GM18508 (cell line): ENCODE measurements around the gene PHACTR1.

ENCODE experiments used
- ATAC-seq: cut with Tn5 transposase; IDR thresholded peaks from one replicate; pipeline ENCODE4 v1.9.1; 2021; ENCODE audit warnings: moderate number of reproducible peaks; ENCODE audit not compliant: insufficient read depth, unreplicated experiment

Gene PHACTR1

GRCh38 chr6:13049666-13050254 is 333.2 kb downstream of the PHACTR1 start:
- ATAC-seq = no peak

DNA sequence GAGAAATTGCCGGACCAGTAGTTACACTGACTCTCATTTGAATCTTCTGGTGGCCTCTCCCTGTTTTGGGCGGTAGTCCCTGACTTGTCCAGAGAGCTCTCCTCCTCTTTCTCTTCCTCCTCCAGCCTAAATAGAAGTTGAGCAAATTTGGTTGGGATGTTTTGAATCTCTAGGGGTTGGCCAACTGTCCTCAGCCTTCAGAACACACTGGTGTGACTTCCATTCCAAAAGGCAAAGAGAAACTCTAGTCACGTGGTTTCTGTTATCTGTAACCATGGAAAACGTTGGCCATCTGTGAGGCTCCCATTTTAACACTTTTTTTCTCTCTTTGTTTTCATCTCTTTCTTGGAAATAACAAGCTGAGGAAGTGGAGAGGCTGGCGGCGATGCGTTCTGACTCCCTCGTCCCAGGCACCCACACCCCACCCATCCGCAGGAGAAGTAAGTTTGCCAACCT is 336.5 kb downstream of the PHACTR1 start:
- ATAC-seq = no peak

DNA sequence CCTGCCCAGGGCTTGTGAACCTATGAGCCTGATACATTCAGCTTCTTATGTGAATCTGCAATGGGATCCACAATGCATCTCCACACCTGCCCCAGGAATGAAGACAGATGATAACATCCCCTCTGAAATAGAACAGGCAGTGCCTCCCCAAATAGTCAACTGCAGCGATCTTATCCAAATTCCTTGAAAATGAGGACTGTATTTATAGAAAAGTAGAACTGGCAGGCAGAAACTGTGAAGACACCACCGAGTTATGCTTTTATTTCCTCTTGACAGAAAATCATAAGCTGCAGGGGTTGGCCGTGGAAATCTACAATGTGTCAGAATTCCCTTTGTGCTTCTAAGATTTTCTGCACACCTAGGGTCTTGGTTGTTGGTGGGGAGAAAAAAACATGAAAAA is 341.5 kb downstream of the PHACTR1 start:
- ATAC-seq = no peak

DNA sequence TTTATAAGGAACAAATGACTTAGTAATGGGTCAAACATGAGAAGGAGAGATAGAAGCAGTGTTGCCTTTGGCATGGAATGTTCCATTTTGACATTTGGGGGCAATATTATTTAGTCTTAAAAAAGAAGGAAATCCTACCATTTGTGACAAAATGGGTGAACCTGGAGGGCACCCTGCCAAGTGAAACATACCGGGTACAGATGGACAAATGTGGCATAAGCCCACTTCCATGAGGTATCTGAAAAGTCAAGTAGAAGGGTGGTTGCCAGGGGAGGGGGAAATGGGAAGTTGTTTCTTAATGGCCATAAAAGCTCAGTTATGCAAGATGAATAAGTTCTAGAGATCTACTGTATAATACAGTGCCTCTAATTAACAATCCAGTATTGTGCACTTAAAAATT is 342.5 kb downstream of the PHACTR1 start:
- ATAC-seq = no peak

DNA sequence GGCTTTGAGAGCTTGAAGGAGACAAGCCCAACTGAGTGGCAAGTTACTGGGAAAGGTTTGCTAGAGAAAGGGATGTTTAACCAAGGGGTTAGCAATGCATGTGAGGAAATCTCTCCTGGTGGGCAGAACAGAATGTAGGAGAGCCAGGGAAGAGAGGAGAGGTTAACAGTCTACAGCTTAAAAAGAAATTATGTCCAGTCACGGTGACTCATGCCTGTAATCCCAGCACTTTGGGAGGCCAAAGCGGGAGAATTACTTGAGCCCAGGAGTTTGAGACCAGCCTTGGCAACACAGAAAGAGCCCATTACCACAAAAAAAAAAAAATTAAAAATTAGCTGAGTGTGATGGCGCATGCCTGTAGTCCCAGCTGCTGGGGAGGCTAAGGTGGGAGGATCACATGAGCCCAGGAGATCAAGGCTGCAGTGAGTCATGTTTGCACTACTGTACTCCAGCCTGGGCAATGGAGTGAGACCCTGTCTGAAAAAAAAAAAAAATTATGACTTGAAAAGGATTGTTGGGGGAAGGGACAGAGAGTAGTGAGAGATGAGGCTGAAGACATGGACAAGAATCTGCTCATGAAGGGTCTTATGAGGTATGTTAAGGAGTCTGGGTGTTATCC is 346.8 kb downstream of the PHACTR1 start:
- no peak for ATAC-seq

- ATAC-seq = no peak
Measured at GRCh38 chr6:13065581-13065980, 349.0 kb downstream of the PHACTR1 start.

- no peak for ATAC-seq
Measured at GRCh38 chr6:13066050-13066449, 349.5 kb downstream of the PHACTR1 start.

DNA sequence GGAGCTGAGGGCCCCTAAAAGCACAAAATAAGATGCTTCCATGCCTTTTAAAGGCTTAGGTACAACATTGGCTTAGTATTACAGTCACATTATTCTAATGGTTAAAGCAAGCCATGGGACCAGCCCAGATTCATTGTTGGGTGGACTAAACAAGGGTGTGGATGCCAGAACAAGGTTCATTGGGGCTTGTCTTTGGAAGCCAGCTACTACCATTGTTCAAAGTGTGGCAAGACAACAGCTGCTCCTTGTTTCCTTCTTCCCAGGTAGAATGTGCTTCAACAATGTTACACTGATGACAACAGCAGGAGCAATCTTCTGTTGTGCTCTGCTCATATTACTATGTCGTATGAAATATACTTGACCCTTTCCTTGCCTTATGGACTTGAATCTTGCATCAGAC is 350.3 kb downstream of the PHACTR1 start:
- no peak for ATAC-seq

- ATAC-seq = no peak
Measured at GRCh38 chr6:13068586-13069210, 352.1 kb downstream of the PHACTR1 start.

DNA sequence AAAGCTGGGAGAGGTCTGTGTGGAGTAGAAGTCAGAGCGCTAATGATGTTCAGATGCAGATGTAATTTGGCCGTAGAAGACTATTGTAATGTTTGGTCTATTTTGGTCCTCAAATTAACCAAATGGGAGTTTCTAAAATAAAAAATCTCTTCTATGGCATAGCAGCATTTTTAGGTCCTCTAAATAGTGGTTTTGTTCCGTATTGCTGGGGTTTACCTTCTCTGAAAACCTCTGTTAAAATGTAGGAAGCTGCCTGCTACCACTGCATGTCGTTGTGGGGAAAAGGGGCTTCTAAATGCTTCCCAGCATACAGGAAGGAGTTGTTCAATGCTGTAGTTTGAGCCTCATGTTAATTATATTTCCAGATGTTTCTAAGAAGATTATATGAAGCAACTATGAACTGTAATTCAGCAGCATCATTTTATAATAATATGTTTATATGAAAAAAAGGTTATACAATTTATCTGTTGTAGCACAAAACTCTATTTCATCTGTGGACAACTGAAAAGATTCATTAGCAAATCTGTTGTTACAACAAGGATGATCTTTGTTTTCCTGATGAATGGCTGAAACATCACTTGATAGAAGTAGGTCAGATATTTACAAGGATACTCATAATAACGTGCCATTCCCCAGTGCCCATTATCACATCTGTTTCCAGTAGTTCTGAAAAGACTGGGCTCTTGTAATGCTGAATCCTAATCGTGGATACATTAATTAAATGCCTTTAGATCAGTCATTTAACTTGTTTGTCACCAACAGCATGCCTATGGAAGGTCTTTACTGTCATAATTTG is 355.2 kb downstream of the PHACTR1 start:
- no peak for ATAC-seq

GRCh38 chr6:13072686-13073347 is 356.2 kb downstream of the PHACTR1 start:
- ATAC-seq = no peak

- no peak for ATAC-seq
Measured at GRCh38 chr6:13074415-13075140, 358.0 kb downstream of the PHACTR1 start.

- ATAC-seq = no peak
Measured at GRCh38 chr6:13075141-13075845, 358.7 kb downstream of the PHACTR1 start.

GRCh38 chr6:13076575-13076974 is 360.0 kb downstream of the PHACTR1 start:
- ATAC-seq = no peak

DNA sequence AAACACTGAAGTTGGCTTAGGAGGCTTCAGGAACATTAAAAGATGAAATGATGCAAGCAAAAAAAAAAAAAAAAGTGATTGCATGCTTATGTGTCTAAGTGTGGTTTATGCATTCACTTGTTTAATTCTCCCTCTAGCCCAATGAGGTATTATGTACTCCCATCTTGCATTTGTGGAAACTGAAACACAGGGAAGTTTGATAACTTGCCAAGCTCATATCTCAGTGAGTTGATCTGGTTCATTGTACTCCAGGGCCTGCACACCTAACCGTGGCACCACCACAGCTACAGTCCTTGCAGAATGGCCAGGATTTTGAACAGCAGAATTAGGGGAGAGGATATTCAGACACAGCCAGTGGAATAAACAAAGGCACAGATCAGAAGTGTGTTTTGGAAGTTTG is 360.6 kb downstream of the PHACTR1 start:
- no peak for ATAC-seq

- no peak for ATAC-seq
Measured at GRCh38 chr6:13079096-13079723, 362.6 kb downstream of the PHACTR1 start.

DNA sequence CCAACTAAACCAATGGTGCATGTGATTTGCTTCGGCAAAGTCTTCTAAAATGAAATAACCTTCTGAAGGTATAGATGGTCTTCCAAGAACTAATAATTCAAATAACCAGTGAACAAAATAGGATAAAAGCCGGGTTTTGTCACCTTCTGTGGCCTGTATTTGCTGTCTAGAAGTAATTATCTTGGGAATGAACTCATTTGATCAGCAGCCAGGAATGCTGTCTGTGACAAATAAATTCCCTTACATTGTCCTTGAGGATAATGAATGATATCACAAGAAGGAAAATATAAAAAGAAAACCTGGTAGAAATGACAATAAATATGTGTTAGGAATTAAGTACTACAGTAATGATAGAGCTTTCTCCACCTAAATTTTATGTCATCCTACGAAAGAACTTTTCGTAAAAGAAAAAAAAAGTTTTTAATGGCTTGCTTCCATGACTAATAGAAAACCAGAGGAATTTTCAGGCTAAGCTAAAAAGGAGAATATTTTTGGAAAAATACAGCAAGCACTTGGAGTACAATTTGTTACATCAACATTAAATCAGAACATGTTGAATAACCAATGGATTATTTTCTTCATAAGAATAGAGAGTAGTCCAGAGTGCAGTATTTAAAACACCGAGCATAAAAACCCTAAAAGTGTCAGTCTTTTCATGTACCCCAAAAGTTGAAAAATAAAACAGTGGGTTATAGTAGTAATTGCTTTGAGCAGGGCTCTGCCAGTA is 364.1 kb downstream of the PHACTR1 start:
- no peak for ATAC-seq

- no peak for ATAC-seq
Measured at GRCh38 chr6:13081189-13081563, 364.6 kb downstream of the PHACTR1 start.
